T-helper 22 cell (primary cell): Measurements from ENCODE around the gene KCNC1.

Experiments
- DNase-seq: peaks from one replicate; pipeline ENCODE4 v3.0.0-alpha.2; 2020; ENCODE audit warnings: low read depth

KCNC1 gene

DNA sequence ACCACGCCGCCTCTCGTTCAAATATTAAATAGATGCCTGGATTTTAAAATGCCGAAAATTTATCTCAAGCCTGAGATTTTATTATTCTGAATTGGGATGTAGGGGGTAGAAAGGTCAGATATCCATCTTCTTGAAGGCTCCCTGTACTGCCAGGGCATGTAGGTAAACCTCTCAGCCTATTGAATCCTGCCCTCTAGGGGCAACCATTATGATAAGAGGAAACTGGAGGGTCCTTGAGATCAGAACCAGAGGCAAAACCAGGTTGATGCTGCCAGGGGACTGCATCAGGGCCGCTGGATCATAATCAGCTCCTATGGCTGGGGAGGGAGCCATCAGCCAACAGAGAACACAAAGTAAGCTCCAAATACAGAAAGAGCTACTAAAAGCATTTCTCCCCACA, 92.4 kb downstream of the KCNC1 start:
- no peak for DNase-seq

- no peak for DNase-seq
Observed at GRCh38 chr11:17828311-17828751, 93.8 kb downstream of the KCNC1 start.

- DNase-seq = no peak
Observed at GRCh38 chr11:17831228-17831627, 96.6 kb downstream of the KCNC1 start.

GRCh38 chr11:17831883-17832282, 97.3 kb downstream of the KCNC1 start:
- no peak for DNase-seq
